ENCODE measurements around the gene KCNQ2. TPM values are rescaled to one million over a fixed set of nuclear protein-coding genes. Genes with fewer than 3 reads are reported as not detected.

KCNQ2 gene
- total and polyA plus RNA-seq, 3 donors from 2014 or later, result 36.2 to 60.9 (median 49.2) TPM

DNA sequence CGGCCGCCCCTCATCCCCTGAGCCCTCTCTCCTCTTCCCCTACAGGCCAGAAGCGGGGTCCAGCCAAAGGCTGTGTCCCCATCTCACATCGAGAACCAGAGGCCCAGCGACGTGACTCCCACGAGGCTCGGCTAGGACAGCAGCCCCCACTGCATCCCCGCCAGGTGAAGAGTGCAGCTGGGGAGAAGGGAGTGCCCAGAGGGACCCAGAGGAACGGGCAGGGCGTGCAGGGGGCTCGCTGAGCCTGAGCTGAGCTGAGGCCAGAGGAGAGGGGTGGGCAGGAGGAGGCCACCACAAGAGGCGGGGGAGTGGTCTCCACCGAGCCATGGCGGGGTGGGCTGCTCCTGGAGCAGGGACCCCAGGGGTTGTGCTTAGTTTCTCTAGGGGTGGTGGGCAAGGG lies 32.6 kb downstream of the KCNQ2 start:
- 83 to 90% methylated on average over 8 to 15 of the region's 15 CpGs for WGBS, 2 donors

DNA sequence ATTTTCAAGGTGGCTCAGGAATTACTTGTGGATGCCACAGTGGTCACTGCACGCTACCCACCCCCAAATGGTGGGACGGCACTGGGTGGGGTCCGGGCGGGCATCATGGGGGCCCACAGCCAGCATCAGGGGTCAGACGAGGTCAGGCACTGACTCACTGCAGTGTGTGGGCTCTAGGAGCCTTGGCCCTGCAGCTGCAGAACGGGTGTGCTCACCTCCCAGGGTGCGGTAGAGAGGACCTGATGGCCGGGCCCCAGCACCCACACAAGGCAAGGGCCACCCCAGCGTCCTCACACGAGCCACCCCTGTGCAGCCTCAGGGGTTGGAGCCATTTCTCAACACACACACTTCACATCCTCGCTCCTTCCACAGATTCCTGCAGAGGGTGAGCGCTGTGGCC lies 34.3 kb downstream of the KCNQ2 start:
- H3K9me3 ChIP-seq, result no peaks in the 10 kb centered on the region
- no peak overlapping the region for H3K4me3 ChIP-seq
- intact Hi-C loops (cut with DNase I; ENCODE audit: low total_unique reads), result no loop called here
- WGBS, 2 donors, result 89 to 93% methylated on average over 7 to 12 of the region's 12 CpGs
- no peak overlapping the region for H3K27ac ChIP-seq
- no peaks in the 10 kb centered on the region for H3K27me3 ChIP-seq
- H3K36me3 ChIP-seq (ENCODE audit: low read depth, missing control alignments), result no peaks in the 10 kb centered on the region
- TF ChIP-seq, protein P1, sequence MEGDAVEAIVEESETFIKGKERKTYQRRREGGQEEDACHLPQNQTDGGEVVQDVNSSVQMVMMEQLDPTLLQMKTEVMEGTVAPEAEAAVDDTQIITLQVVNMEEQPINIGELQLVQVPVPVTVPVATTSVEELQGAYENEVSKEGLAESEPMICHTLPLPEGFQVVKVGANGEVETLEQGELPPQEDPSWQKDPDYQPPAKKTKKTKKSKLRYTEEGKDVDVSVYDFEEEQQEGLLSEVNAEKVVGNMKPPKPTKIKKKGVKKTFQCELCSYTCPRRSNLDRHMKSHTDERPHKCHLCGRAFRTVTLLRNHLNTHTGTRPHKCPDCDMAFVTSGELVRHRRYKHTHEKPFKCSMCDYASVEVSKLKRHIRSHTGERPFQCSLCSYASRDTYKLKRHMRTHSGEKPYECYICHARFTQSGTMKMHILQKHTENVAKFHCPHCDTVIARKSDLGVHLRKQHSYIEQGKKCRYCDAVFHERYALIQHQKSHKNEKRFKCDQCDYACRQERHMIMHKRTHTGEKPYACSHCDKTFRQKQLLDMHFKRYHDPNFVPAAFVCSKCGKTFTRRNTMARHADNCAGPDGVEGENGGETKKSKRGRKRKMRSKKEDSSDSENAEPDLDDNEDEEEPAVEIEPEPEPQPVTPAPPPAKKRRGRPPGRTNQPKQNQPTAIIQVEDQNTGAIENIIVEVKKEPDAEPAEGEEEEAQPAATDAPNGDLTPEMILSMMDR (IDR thresholded peaks at IDR 0.05), result no peak
- no peak for TF ChIP-seq POLR2A (IDR thresholded peaks at IDR 0.05)
- DNase-seq, result no peak
- no peaks in the 10 kb centered on the region for H3K4me1 ChIP-seq

More for the DNA sequence above, 32.6 kb downstream of the KCNQ2 start:
- TF ChIP-seq POLR2A (IDR thresholded peaks at IDR 0.05), result no peak
- TF ChIP-seq, protein P1 (IDR thresholded peaks at IDR 0.05), result no peak
- H3K36me3 ChIP-seq (ENCODE audit: low read depth, missing control alignments), result no peaks in the 10 kb centered on the region
- H3K27ac ChIP-seq, result no peak overlapping the region
- DNase-seq, result no peak
- no peaks in the 10 kb centered on the region for H3K9me3 ChIP-seq
- H3K4me3 ChIP-seq, result no peak overlapping the region
- H3K4me1 ChIP-seq, result no peaks in the 10 kb centered on the region
- H3K27me3 ChIP-seq, result no peaks in the 10 kb centered on the region
- intact Hi-C loops (cut with DNase I; ENCODE audit: low total_unique reads), result no loop called here

DNA sequence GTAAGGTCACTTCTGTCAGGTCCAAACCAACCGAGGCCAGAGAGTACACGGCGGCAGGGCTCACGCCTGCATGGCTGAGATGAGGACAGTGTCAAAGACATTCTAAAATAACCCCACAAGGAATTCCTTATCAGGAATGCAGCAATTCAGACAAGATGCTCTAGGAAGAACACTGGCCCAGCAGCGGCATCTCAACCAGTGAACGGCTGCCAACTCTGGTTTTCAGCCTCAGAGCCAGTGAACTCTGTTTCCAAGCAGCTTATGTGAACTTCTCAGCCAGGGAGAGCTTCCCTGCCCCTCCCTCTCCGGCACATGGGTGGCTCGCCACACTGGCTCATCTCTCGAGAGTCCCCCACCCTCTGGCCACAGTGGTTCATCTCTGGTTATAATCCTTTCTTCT lies 36.9 kb downstream of the KCNQ2 start:
- Histone ChIP-seq H3K4me1 (no peaks in the 10 kb centered on the region), H3K27me3 (no peaks in the 10 kb centered on the region), H3K27ac (no peak overlapping the region), H3K36me3 (ENCODE audit: low read depth, missing control alignments) (no peaks in the 10 kb centered on the region), H3K4me3 (no peak overlapping the region), H3K9me3 (no peaks in the 10 kb centered on the region)
- DNase-seq, result peak; percentile 51
- intact Hi-C loops (cut with DNase I; ENCODE audit: low total_unique reads), result no loop called here
- 35 to 40% methylated on average over 9 of the region's 9 CpGs for WGBS, 2 donors
- no peak for TF ChIP-seq POLR2A (IDR thresholded peaks at IDR 0.05)
- TF ChIP-seq, protein P1 (IDR thresholded peaks at IDR 0.05), result no peak

DNA sequence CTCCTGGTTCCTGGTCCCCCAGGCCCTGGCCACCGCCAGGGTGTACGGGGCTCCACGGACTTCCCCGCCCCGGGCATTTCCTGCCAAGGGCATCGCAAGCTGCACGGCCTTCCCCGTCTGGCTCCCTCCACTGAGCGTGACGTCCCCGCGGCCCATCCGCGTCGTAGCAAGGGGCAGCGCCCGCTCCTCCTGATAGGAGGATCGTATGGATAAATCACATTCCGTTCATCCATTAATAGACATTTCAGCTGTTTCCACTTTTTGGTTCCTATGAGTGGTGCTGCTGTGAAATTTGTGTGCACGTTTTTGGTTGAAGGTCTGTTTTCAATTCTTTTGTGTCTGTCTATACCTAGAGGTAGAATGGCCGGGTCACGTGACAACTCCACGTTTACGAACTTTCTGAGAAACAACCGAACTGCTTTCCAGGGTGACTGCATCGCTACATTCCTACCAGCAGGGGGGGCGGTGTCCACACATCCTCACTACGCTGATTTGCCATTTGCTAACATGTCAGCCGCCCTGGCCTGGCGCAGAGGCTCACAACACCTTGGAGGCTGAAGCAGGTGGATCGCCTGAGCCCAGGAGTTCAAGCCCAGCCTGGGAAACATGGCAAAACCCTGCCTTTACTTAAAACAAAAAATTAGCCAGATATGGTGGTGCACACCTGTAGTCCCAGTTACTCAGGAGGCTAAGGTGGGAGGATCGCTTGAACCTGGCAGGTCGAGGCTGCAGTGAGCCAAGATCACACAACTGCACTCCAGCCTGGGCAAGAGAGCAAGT lies 37.7 kb downstream of the KCNQ2 start:
- peak; percentile 85 for DNase-seq
- no peaks in the 10 kb centered on the region for H3K4me1 ChIP-seq
- H3K4me3 ChIP-seq, result peak overlapping the region in 1 of 2 donors; percentile 3
- TF ChIP-seq, protein P1 (IDR thresholded peaks at IDR 0.05), result peak; percentile 88 to 98 (median 89)
- no peak for TF ChIP-seq POLR2A (IDR thresholded peaks at IDR 0.05)
- intact Hi-C loops (cut with DNase I; ENCODE audit: low total_unique reads), result no loop called here
- 33 to 38% methylated on average over 30 to 33 of the region's 33 CpGs for WGBS, 2 donors
- H3K9me3 ChIP-seq, result no peaks in the 10 kb centered on the region
- H3K36me3 ChIP-seq (ENCODE audit: low read depth, missing control alignments), result no peaks in the 10 kb centered on the region
- H3K27me3 ChIP-seq, result no peaks in the 10 kb centered on the region
- H3K27ac ChIP-seq, result no peak overlapping the region

Data from testis (tissue), 3 donors.